BLaER1 (cell line): ENCODE results near the gene RELCH.

Source experiments
- H3K27ac ChIP-seq: shearing (Covaris generic); formaldehyde crosslinking; 2 replicates; pipeline ENCODE4 v1.8.1; 2022
- H3K27me3 ChIP-seq: shearing (Covaris generic); formaldehyde crosslinking; 2 replicates; pipeline ENCODE4 v1.8.1; 2022
- H3K36me3 ChIP-seq: shearing (Covaris generic); formaldehyde crosslinking; 2 replicates; pipeline ENCODE4 v1.8.1; 2022
- H3K4me1 ChIP-seq: shearing (Covaris generic); formaldehyde crosslinking; 2 replicates; pipeline ENCODE4 v1.8.1; 2022
- H3K4me2 ChIP-seq: shearing (Covaris generic); formaldehyde crosslinking; 2 replicates; pipeline ENCODE4 v1.8.1; 2022
- H3K4me3 ChIP-seq: shearing (Covaris generic); formaldehyde crosslinking; 2 replicates; pipeline ENCODE4 v1.8.1; 2022
- H3K9ac ChIP-seq: shearing (Covaris generic); formaldehyde crosslinking; 2 replicates; pipeline ENCODE4 v1.8.1; 2022
- H3K9me3 ChIP-seq: shearing (Covaris generic); formaldehyde crosslinking; 2 replicates; pipeline ENCODE4 v1.8.1; 2022
- H4K20me1 ChIP-seq: shearing (Covaris generic); formaldehyde crosslinking; 2 replicates; pipeline ENCODE4 v1.8.1; 2022
- Cebpa-rat ChIP-seq: shearing (Covaris generic); IDR thresholded peaks from 2 replicates; pipeline ENCODE4 v1.8.1; 2022

The RELCH gene

GRCh38 chr18:62187543-62188510 lies 772 bp downstream of the RELCH start:
- Histone ChIP-seq H3K4me3 (peak overlapping the region; percentile 88), H3K9ac (peak overlapping the region; percentile 91), H3K9me3 (peaks cover 19% of the 10 kb centered on the region), H3K27me3 (no peaks in the 10 kb centered on the region), H3K4me1 (peaks cover 45% of the 10 kb centered on the region), H3K4me2 (peak overlapping the region; percentile 90), H4K20me1 (peaks cover 46% of the 10 kb centered on the region), H3K36me3 (peaks cover 26% of the 10 kb centered on the region), H3K27ac (peak overlapping the region; percentile 86)
- no peak for TF ChIP-seq Cebpa-rat

GRCh38 chr18:62189208-62189607 lies 2.2 kb downstream of the RELCH start:
- H3K9ac ChIP-seq: peak overlapping the region; percentile 91
- H3K4me3 ChIP-seq: peak overlapping the region; percentile 88
- no peaks in the 10 kb centered on the region for H3K27me3 ChIP-seq
- H3K27ac ChIP-seq: no peak overlapping the region
- peaks cover 43% of the 10 kb centered on the region for H3K4me1 ChIP-seq
- peaks cover 25% of the 10 kb centered on the region for H3K9me3 ChIP-seq
- H4K20me1 ChIP-seq: peaks cover 53% of the 10 kb centered on the region
- peaks cover 34% of the 10 kb centered on the region for H3K36me3 ChIP-seq
- no peak for TF ChIP-seq Cebpa-rat
- peak overlapping the region; percentile 90 for H3K4me2 ChIP-seq

DNA sequence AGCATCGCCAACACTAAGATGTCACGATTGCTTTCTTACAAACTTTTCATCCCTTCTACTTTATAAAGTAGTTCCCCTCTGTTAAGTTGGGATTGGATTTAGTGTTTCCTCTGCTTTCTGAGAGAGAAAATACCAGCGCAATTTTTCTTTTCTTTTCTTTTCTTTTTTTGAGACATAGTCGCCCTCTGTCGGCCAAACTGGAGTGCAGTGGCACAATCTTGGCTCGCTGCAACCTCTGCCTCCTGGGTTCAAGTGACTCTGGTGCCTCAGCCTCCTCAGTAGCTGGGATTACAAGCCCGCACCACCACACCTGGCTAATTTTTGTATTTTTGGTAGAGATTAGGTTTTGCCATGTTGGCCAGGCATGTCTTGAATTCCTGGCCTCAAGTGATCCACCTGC lies 9.0 kb downstream of the RELCH start:
- no peak overlapping the region for H3K4me2 ChIP-seq
- H3K4me3 ChIP-seq: no peak overlapping the region
- H3K9ac ChIP-seq: no peak overlapping the region
- H4K20me1 ChIP-seq: peaks cover 80% of the 10 kb centered on the region
- H3K27me3 ChIP-seq: no peaks in the 10 kb centered on the region
- H3K4me1 ChIP-seq: no peaks in the 10 kb centered on the region
- H3K9me3 ChIP-seq: peaks cover 24% of the 10 kb centered on the region
- H3K36me3 ChIP-seq: peaks cover 32% of the 10 kb centered on the region
- no peak for TF ChIP-seq Cebpa-rat
- no peak overlapping the region for H3K27ac ChIP-seq

DNA sequence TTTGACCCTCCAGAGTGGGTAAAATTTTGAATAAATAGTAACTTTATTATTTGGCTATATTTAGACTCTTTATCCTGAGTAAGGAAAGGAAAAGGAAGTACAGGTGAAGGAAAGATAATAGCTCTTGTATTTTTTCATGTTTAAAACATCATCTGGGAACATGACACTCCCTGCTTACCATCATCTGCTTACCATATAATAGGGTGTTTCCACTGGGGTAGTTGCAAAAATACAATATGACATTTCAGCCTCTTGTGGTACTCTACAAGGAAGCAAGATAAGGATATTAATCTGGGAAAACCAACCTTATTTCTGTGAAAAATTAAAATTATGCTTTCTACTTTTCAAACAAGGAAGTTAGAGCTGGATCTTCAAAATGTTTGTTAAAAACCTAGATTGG lies 9.9 kb downstream of the RELCH start:
- Histone ChIP-seq H3K27me3 (no peaks in the 10 kb centered on the region), H3K27ac (no peak overlapping the region), H3K9me3 (peaks cover 15% of the 10 kb centered on the region), H4K20me1 (peaks cover 76% of the 10 kb centered on the region), H3K36me3 (peaks cover 23% of the 10 kb centered on the region), H3K4me2 (no peak overlapping the region), H3K4me1 (no peaks in the 10 kb centered on the region), H3K9ac (no peak overlapping the region), H3K4me3 (no peak overlapping the region)
- no peak for TF ChIP-seq Cebpa-rat

GRCh38 chr18:62198259-62198658 lies 11.2 kb downstream of the RELCH start:
- no peaks in the 10 kb centered on the region for H3K27me3 ChIP-seq
- no peak for TF ChIP-seq Cebpa-rat
- H3K4me2 ChIP-seq: no peak overlapping the region
- peaks cover 11% of the 10 kb centered on the region; the same call in 1 of the 2 replicates for H3K36me3 ChIP-seq
- H3K27ac ChIP-seq: no peak overlapping the region
- no peak overlapping the region for H3K4me3 ChIP-seq
- peaks cover 5% of the 10 kb centered on the region; the same call in 1 of the 2 replicates for H3K9me3 ChIP-seq
- H3K9ac ChIP-seq: no peak overlapping the region
- H4K20me1 ChIP-seq: peaks cover 66% of the 10 kb centered on the region
- no peaks in the 10 kb centered on the region for H3K4me1 ChIP-seq

GRCh38 chr18:62199629-62200028 lies 12.6 kb downstream of the RELCH start:
- Histone ChIP-seq H3K27ac (no peak overlapping the region), H3K27me3 (no peaks in the 10 kb centered on the region), H3K9ac (no peak overlapping the region), H3K9me3 (no peaks in the 10 kb centered on the region), H3K36me3 (peaks cover 10% of the 10 kb centered on the region; the same call in 1 of the 2 replicates), H3K4me2 (no peak overlapping the region), H4K20me1 (peaks cover 52% of the 10 kb centered on the region), H3K4me1 (no peaks in the 10 kb centered on the region), H3K4me3 (no peak overlapping the region)
- no peak for TF ChIP-seq Cebpa-rat

DNA sequence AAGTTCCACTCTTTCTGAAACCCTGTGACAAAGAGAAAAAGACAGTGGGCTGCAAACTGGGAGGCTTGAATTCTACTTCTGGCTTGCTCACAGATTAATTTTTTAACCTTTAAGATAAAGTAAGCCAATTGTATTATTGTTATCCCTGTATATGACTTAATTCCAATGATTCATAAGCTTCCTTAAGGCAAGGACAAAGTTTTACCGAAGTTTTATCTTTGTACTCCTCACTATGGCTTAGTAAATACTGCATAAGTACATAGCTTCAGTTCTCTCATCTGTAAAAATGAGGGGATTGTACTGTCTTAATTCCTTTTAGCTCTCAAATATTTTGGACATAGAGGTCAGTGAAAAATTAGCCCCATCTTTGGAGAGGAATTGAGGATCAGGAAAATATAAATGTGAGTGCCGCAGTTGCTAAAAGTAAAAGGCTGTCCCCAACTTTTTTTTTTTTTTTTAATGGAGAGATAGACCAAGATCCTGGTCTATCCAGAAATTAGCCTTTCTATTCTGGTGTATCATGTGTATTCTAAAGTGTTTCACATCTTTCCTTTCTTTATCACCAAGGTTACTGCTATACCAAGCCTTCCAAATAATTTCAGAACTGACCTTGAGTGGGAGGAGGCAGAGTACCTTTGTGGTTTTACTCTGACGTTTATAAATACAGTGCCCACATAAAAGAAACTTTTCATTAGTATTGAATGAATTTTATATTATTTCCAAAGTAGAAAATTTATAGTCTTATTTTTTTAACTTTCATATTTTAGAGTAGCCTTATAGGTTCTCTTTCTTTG lies 13.3 kb downstream of the RELCH start:
- Histone ChIP-seq H4K20me1 (peaks cover 49% of the 10 kb centered on the region), H3K36me3 (peaks cover 9% of the 10 kb centered on the region; the same call in 1 of the 2 replicates), H3K4me3 (no peak overlapping the region), H3K9me3 (no peaks in the 10 kb centered on the region), H3K4me2 (no peak overlapping the region), H3K4me1 (no peaks in the 10 kb centered on the region), H3K9ac (no peak overlapping the region), H3K27ac (no peak overlapping the region), H3K27me3 (no peaks in the 10 kb centered on the region)
- no peak for TF ChIP-seq Cebpa-rat

DNA sequence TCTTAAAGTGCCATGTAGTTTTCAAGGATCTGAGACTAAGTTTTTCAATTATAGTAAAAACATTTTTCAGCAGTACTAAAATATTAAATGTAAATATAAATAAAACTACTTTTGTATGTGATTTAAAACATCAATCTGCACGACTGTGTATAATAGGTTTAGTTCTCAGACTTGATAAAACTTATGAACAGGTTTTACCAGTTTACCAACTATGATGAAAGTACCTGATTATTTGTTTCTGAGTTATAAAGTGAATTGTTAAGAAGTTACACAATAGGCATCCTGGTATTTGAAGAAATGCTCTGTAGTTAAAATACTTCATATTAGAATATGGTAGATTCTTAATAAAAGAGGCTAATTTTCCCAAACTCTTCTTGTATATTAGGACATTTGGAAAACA lies 14.8 kb downstream of the RELCH start:
- H4K20me1 ChIP-seq: peaks cover 42% of the 10 kb centered on the region
- H3K9me3 ChIP-seq: no peaks in the 10 kb centered on the region
- no peak overlapping the region for H3K4me2 ChIP-seq
- no peaks in the 10 kb centered on the region for H3K4me1 ChIP-seq
- H3K9ac ChIP-seq: no peak overlapping the region
- peaks cover 4% of the 10 kb centered on the region; the same call in 1 of the 2 replicates for H3K36me3 ChIP-seq
- H3K27me3 ChIP-seq: no peaks in the 10 kb centered on the region
- TF ChIP-seq Cebpa-rat: no peak
- no peak overlapping the region for H3K4me3 ChIP-seq
- no peak overlapping the region for H3K27ac ChIP-seq

- Histone ChIP-seq H3K36me3 (peaks cover 9% of the 10 kb centered on the region), H3K27me3 (no peaks in the 10 kb centered on the region), H3K4me3 (no peak overlapping the region), H4K20me1 (0 out of 2 replicates have a peak, but pooled peaks cover 9% of the 10 kb centered on the region), H3K9ac (no peak overlapping the region), H3K4me2 (no peak overlapping the region), H3K9me3 (peaks cover 15% of the 10 kb centered on the region), H3K4me1 (no peaks in the 10 kb centered on the region), H3K27ac (no peak overlapping the region)
- no peak for TF ChIP-seq Cebpa-rat
These were observed 18.8 kb downstream of the RELCH start for GRCh38 chr18:62205824-62206223.
